ENCODE data around the gene SACM1L.

- TF ChIP-seq, protein P1, sequence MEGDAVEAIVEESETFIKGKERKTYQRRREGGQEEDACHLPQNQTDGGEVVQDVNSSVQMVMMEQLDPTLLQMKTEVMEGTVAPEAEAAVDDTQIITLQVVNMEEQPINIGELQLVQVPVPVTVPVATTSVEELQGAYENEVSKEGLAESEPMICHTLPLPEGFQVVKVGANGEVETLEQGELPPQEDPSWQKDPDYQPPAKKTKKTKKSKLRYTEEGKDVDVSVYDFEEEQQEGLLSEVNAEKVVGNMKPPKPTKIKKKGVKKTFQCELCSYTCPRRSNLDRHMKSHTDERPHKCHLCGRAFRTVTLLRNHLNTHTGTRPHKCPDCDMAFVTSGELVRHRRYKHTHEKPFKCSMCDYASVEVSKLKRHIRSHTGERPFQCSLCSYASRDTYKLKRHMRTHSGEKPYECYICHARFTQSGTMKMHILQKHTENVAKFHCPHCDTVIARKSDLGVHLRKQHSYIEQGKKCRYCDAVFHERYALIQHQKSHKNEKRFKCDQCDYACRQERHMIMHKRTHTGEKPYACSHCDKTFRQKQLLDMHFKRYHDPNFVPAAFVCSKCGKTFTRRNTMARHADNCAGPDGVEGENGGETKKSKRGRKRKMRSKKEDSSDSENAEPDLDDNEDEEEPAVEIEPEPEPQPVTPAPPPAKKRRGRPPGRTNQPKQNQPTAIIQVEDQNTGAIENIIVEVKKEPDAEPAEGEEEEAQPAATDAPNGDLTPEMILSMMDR (IDR thresholded peaks at IDR 0.05 in 4 of 5, conservative IDR thresholded peaks at IDR 0.05 in 1 of 5), result no peak
- TF ChIP-seq POLR2A (IDR thresholded peaks at IDR 0.05), result no peak
Measured at GRCh38 chr3:45794660-45795059, 105.5 kb downstream of the SACM1L start.
